T-helper 2 cell (primary cell): ENCODE data around the gene POU6F1.
"Not testable (repeated sequence)": the region's sequence is repeated elsewhere in the genome, so short reads cannot be mapped to it uniquely, and the experiment has no call there.

Experiments used
- DNase-seq, 5 experiments: peaks; one replicate each; pipeline versions ENCODE4 v3.0.0 to v3.0.0-alpha.2; 2012 to 2022
- total RNA-seq, 2 donors: gene quantifications; one replicate each; lab custom pipeline; 2026; lab: John Stamatoyannopoulos, UW

Gene POU6F1, protein sequence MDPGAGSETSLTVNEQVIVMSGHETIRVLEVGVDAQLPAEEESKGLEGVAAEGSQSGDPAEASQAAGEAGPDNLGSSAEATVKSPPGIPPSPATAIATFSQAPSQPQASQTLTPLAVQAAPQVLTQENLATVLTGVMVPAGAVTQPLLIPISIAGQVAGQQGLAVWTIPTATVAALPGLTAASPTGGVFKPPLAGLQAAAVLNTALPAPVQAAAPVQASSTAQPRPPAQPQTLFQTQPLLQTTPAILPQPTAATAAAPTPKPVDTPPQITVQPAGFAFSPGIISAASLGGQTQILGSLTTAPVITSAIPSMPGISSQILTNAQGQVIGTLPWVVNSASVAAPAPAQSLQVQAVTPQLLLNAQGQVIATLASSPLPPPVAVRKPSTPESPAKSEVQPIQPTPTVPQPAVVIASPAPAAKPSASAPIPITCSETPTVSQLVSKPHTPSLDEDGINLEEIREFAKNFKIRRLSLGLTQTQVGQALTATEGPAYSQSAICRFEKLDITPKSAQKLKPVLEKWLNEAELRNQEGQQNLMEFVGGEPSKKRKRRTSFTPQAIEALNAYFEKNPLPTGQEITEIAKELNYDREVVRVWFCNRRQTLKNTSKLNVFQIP
- 27.6 to 33.4 reads per million in 2 donors for total RNA-seq

DNA sequence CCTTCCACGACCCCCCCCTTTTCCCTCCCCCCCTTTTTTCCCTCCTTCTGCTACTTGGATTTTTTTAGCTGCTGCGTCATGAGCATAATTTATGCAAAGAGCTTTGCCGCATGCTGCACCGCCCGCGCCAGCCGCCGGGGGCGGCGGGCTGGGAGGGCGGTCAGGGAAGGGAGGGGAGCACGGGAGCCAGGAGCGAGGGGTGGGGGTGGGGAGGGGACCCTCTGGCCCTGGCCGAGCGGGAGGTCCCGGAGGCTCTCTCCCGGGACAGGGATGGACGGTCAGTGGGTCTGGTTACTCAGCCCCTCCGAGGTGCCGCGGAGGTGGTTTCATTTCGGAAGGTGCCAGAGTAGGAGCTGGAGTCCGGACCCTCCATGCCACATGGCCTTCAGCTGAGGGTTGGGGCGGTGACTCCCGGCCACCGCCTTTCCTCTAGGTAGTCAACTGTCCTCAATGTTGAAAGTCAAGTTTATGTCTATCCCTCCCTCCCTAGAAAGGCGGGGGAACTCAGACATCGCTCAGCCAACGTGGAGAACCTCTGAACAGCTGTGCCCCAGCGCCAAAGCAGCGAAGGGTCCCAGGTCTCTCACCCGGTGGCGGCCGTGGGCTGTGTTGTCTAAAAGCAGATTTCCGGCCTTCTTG lies at the start of gene POU6F1:
POU6F1 (minus strand) TSS at position 95 of the 639 bp plus-strand sequence. CDS start 11,226 bp downstream, outside the sequence.
- DNase-seq, result peak; percentile 45 to 82 (median 58)

DNA sequence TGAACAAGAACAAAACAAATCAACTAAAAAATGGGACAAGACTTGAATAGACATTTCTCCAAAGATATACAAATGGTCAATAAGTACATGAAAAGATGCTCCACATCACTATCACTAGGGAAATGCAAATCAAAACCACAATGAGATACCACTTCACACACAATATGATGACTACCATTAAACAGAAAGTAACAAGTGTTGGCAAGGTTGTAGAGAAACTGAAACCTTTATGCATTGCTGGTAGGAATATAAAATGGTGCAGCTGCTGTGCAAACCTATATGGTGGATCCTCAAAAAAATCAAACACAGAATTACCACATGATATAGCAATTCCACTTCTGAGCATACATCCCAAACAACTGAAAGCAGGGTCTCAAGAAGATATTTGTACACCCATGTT lies 47.2 kb upstream of the POU6F1 start:
- DNase-seq, result peak in 2 of 5 experiments; percentile 38 to 70

DNA sequence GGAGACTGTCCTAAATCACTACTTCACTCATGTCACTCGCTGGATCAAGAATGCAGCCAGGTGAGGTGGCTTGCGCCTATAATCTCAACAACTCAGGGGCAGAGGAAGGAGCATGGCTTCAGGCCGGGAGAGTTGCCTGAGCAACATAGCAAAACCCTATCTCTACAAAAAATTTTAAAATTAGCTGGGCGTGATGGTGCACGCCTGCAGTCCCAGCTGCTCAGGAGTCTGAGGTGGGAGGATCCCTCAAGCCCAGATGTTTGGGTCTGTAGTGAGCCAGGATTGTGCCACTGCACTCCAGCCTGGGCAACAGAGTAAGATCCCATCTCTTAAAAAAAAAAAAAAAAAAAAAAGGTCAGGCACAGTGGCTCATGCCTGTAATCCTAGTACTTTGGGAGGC lies 46.4 kb upstream of the POU6F1 start:
- DNase-seq, result no peak

DNA sequence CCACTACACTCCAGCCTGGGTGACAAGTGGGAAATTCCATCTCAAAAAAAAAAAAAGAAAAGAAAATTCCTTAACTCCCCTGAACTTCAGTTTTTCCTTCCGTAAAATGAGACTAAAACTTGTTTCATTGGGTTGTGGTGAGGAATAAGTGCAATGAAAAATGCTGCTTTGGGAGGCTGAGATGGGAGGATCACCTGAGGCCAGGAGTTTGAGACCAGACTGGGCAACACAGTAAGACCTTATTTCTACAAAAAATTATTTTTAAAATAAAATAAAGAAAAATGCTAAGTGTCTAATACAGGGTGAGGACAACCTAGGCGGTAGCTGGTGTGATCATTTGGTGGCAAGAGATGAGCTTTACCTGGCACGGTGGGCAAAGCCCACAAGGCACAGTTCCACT lies 45.5 kb upstream of the POU6F1 start:
- no peak for DNase-seq

DNA sequence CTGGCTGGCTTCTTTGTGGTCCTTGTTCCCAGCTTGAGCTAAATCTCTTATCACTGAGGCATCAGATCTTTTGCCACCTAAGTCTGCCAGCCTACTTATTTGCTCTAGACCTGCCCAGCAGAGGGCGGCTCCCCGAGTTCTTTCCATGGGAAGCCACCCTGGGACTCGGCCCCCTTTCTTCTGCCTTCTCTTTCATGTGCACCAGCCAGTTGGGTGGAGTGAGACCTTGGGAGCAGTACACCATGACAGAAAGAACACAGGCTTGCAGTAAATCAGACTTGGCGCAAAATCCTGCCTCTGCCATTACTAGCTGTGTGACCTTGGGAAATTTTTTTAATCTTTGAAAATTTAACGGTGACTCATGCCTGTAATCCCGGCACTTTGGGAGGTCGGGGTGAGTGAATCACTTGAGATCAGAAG lies 44.9 kb upstream of the POU6F1 start:
- peak in 2 of 5 experiments; percentile 17 to 50 for DNase-seq

DNA sequence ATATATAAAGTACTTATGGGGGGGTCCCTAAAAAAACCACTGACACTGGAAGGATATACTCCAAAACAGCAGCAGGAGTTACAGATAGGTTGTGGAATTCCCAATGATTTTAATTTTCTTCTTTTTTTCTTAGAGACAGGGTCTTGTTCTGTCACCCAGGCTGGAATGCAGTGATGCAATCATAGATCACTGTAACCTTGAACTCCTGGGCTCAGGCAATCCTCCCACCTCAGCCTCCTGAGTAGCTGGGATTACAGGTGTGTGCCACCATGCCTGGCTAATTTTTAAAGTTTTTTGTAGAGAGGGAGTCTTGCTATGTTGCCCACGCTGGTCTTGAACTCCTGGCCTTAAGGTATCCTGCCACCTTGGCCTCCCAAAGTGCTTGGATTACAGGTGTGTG lies 41.7 kb upstream of the POU6F1 start:
- not testable (repeated sequence) for DNase-seq

DNA sequence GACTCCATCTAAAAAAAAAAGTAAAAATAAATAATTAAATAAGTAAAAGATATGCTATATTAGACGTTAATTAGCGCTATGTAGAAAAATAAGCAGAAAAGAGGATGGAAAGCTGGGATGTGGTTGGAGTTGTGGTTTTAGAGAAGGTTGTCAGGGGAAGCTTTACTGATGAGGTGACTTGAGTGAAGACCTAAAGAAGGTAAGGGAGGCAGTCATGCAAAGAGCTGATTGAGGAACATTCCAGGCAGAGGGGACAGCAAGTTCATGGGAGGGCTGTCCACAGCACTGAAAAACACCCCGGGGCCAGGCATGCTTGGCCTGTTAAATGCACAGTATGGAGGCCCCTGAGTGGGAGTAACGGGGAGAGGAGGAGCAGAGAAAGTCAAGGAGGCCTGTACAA lies 36.7 kb upstream of the POU6F1 start:
- no peak for DNase-seq

DNA sequence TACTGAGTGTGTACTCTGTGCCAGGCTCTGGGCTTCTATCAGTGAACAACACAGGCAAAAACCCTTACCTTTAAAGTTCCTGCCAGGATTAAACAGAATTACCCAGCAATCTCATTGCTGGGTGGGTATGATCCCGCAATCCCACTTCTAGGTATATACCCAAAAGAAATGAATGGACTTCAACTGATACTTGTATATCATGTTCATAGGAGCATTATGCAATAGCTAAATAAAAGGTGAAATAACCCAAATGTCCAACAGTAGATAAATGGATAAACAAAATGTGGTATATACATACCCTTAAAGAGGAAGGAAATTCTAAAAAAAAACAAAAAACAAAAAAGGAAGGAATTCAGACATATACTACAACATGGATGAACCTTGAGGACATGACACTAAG lies 35.4 kb upstream of the POU6F1 start:
- no peak for DNase-seq

DNA sequence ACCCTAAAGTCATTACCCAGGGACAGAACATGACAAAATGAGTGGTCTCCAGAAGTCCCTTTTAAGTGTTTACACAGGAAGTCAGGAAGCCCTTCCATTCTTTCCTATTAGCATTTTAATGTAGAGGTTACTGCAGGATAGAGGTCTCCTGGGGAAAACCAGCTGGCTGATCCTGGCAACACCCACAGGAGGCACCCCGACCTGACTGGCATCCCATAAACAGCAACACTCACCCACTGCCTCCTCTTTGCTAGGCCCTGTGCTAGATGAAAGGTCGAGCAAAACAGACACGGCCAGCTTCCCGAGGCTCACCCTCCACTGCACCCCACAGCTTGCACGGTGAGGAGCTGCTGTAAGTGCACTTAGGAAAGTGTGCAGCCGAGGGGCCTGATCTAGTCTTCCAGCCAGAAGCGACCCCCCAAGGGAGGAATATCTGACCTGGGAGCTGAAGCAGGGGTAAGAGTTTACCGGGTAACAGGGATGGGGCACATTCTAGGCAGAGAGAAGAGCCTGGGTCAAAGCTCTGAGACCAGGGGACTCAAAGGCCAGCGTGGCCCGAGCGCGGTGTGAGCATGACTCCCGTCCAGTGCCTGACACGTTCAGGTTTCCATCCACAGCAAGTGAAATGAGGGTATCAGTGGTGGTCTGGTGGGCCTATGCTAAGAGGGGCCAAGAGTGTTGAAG lies 29.8 kb upstream of the POU6F1 start:
- DNase-seq, result no peak

DNA sequence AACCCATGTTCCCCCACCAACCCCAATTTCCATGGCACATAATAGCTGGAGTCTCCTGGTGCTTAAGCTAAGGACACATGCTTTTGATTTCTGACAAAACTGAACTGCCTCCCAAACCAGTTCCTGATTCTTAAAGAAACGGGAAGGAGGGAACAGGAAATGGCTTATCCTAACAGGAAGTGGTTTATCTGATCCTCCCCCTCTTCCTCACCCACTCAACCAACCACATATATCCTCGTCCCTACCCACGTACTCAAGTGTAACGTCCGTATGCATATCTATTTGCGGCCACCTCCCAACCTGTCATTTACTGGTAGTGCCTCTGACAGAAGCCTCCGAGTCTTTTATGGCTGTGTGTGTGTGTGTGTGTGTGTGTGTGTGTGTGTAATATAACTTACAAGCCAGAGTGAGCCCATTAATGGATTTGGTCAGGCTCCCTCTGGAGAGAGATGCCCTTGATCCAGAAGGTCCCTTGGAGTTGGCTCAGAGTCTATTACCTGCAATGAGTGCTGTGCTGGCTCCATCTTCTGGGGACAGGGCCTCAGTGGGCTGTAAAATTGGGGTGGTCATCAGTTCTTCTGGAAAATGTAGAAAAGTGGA lies 28.5 kb upstream of the POU6F1 start:
- DNase-seq, result peak in 2 of 5 experiments; percentile 21 to 80

DNA sequence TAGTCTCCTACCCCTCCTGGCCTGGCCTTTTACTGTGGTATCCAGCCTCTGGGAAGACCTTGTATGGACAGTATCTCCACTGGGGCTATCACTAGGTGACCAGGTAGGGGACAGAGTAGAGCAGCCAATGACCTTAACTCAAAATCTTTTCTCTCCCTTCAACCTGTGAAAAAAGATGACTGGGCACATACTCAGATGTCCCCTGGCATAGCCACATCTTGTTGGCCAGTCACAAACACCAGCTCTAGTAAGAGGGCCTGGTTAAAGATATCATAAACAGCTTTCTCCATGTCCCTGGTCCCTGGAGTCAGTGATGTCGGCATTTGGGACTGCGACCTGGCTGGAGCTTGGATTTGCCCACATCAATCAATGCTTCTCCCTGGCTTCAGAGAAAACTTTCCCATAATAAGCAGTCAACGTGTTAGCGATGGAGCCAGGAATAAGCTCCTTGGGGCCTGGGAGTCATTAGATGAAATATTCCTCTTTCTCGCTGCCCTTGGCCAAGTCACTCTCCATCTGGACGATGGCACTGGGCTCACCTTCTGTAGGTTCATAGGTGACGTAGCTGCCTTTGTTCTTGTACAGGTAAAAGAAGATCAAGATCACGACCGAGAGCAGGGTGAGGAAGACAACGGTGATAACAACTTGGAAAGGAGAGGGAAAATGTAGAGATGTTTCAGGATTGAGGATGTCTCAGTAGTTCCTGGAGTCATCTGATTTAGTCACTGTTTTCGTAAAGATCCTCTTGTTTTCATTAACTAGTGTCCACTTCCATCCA lies 27.8 kb upstream of the POU6F1 start:
- DNase-seq, result no peak

DNA sequence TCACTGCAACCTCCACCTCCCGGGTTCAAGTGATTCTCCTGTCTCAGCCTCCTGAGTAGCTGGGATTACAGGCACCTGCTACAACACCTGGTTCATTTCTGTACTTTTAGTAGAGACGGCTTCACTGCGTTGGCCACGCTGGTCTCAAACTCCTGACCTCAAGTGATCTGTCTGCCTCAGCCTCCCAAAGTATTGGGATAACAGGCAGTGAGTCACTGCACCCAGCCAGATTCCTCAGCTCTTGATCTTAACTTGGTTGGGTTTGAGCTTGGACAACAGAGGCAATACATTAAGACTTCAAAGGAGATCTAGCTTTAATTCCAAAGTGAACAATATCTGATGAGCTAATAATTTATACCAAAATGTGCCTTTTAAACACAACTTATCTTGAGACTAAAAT lies 26.4 kb upstream of the POU6F1 start:
- DNase-seq, result no peak

DNA sequence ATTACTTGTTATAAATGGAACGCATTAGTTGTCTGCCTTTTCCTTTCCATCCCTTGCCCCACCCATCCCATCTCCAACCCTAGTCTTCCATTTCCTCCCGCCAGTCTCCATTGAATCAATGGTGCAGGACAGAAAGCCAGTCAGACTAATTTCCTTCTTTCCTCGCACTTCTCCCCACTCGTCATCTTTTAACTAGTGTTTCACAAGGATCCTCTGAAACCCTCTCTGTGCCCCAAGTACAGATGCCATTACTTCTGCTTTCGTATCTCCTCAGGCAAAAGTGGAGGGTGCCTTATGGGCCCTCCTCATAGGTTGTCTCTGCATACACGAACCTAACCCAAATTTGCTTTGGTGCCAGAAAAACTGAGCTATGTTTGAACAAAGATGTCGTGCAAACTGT lies 25.0 kb upstream of the POU6F1 start:
- no peak for DNase-seq

DNA sequence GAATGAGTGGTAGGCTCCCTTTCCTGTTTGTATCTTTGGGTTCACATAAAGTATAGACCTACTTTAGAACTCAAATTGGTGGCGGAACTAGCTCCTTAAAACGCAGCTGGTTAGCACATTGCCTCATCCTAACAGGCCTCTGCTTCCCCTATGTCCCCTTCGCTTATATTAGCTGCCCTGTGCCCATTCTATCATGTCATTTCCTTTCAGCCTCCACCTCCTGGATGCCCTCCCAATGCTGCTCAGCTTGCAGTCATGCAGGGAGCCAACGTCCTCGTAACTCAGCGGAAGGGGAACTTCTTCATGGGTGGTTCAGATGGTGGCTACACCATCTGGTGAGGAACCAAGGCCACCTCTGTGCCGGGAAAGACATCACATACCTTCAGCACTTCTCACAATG lies 24.3 kb upstream of the POU6F1 start:
- no peak for DNase-seq

DNA sequence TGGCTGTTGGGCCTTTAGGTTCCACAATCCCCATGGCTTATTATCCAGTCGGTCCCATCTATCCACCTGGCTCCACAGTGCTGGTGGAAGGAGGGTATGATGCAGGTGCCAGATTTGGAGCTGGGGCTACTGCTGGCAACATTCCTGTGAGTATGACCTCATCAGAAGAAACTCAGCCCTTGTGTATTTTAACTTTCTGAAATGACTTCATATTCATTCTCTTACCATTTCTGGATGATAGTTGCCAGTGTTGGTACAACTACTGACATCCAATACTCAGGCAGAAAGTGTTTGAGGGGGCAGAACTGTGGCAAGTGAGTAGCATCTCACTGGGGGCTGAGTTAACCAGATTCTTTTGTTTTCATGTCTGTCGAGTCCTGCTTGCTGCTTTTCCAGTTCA lies 23.1 kb upstream of the POU6F1 start:
- no peak for DNase-seq

DNA sequence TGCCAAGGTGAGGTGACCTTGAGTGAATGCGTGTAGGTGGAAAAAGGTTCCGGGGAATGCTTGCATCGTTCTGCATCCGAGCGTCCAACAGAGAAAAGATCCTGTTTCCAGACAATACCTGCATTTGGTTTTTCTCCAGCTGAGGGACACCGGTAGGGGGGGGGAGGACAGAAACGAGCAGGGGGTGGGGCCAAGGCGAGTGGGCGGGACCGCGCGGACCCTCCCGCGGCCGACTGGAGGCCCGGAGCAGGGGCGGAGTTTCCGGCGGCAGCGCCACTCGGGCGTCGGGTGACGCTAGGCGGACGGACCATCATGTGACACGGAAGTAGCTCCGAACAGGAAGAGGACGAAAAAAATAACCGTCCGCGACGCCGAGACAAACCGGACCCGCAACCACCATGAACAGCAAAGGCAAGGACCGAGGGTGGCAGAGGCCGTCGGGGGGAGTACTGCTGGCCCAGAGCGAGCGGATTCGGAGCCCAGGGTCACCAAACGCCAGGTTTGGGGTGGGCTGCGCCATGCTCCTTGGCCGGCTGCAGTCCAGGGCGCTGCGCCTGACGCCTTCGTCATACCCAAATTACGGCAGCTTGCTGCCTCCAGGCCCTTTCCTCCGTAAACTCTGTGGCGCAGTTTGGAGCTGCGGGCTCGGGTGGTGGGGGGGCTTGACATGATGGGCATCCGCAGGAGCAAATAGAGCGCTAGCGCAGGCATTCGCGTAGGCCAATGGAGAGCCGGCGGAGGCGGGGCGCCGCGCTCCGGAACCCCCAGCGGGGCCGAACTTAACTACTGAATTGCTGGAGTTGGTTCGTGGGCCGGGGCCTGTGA lies 20.9 kb upstream of the POU6F1 start, which contains the start of gene DAZAP2:
DAZAP2 (plus strand) TSS at position 317 of the 825 bp plus-strand sequence; CDS start at position 399, 82 bp downstream.
- peak; percentile 89 to 98 (median 96) for DNase-seq

DNA sequence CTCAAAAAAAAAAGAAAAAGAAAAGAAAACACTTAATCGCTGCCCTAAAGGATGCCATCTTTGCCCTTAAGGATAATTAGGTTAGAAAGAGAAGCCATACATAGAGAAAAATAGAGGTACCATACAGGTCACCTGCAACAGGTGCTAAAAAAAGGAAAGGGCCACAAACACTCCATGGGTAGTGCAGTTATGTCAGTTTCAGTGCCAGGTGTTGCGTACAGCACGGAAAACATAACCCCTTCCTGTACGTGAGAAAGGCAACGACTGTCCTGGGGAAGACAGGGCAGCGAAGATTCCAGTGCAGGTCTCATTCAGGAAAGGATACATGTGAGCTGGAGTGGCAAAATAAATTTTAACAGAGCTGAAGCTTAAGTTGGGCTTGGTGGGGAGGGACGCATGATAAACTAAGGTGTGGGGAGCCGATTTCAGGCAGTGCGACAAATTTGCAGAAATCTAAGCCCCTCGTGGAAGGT lies 20.2 kb upstream of the POU6F1 start:
- peak in 1 of 5 experiments; percentile 50 for DNase-seq

DNA sequence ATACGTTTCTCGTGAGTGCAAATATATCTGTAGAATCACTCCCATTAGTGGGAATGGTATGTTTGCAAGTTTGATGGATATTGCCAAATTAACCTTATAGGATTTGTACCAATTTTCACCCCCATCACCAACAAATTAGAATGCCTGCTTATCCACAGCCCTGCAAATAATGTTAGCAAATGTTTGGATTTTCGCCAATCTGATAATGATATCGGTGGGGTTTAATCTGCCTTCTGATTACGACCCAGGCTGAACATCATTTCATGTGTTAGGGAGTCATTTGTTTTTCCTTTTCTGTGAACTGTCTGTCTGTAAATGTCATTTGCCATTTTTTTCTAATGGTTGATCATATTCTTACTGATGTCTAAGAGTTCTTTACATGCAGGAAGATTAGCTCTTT lies 16.7 kb upstream of the POU6F1 start:
- no peak for DNase-seq

DNA sequence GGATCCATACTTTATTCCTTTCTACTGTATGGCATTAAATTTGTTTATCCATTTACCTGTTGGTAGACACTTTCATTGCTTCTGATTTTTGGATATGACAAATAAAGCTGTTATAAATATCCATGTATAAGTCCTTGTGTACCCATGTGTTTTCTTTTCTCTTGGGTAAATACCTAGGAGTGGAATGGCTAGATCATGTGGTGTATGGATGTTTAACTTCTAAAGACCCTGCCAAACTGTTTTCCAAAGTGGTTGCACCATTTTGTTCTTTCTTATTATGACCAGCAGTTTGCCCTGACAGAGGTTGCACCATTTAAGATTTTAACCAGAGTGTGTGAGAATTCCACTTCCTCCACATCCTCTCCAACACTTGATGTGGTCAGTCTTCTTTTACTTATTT lies 14.8 kb upstream of the POU6F1 start:
- DNase-seq, result no peak

DNA sequence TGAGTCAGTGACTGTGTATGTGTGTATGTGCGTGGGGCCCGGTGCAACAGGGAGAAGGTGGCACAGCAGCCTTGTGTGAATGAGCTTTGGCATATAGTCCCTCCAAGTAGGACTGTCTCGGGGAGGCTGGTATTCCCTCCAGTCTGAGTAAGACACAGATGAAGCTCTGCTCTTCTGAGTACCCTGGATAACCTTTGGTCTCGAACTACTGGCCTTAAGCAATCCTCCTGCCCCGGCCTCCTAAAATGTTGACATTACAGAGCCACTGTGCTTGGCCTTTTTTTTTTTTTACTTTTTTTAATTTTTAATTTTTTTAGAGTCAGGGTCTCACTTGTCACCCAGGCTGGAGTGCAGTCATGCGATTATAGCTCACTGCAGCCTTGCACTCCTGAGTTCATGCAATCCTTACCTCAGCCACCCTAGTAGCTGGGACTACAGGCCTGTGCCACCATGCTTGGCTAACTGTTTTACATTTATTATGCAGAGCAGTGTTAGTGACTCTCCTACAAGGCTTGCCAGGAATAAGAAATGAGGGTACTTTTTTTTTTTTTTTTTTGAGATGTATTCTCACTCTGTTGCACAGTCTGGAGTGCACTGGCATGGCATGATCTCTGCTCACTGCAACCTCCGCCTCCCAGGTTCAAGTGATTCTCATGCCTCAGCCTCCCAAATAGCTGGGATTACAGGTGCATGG lies 11.4 kb upstream of the POU6F1 start:
- no peak for DNase-seq
